ENCODE measurements around the gene EXOC6B.

The EXOC6B gene

DNA sequence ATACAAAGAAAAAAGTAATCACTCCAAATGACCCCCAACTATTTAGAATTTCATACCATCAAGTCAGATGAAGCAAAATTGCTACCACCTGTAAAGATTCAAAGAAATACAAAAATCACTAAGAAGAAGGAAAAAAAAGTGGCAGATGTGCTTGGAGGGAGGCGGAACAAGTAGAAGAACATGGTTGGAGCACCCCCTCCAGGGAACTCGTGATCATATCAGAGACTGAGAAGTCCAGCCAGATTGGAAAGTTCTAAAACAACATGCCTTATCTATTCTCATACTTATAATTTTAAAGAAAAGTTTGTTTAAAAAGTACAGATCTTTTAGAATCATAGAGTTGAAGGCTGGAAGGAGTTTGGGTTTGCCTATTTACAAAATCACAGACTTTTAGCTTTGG, 564.8 kb downstream of the EXOC6B start:
- DNase-seq = no peak

DNA sequence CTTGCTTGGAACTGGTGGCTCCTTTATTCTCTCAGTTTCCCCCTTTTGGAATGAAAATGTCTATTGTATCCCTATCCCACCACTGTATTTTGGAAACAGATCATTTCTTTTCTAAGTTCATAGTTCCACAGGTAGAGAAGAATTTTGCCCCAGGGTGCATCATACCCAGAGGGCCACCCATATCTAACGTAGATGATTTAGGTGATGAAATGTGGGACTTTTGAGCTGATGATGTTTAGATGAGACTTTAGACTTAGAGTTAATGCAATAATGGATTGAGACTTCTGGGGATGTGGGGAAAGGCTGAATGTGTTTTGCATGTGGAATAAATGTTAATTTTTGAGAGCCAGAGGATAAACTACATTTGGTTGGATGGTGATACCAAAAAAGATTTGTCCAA, 570.3 kb downstream of the EXOC6B start:
- no peak for DNase-seq

GRCh38 chr2:72254831-72255451, 570.9 kb downstream of the EXOC6B start:
- DNase-seq = no peak

- no peak for DNase-seq
These were observed 587.5 kb downstream of the EXOC6B start for GRCh38 chr2:72238311-72238710.

DNA sequence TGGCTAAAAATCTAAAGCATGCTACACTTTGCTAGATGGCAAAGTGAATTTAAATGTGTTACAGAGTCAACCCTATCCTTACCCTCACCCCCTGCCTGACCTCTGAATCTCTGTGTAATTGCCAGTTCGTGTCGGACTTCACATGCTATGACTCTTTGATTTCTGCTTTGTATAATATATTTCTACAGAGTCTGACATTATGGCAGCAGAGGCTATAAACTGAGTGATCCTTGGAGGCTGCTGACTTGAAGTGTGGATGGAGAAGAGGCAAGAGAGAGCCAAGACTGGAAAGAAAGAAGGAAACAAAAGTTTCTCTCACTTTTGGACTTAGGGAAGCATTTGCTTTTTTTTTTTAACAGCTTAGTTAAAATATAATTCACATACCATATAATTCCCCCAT, 588.3 kb downstream of the EXOC6B start:
- DNase-seq = no peak

GRCh38 chr2:72236445-72237067, 589.3 kb downstream of the EXOC6B start:
- DNase-seq = no peak

- DNase-seq = no peak
These were observed 590.1 kb downstream of the EXOC6B start for GRCh38 chr2:72235497-72236415.

GRCh38 chr2:72233211-72233610, 592.6 kb downstream of the EXOC6B start:
- no peak for DNase-seq

DNA sequence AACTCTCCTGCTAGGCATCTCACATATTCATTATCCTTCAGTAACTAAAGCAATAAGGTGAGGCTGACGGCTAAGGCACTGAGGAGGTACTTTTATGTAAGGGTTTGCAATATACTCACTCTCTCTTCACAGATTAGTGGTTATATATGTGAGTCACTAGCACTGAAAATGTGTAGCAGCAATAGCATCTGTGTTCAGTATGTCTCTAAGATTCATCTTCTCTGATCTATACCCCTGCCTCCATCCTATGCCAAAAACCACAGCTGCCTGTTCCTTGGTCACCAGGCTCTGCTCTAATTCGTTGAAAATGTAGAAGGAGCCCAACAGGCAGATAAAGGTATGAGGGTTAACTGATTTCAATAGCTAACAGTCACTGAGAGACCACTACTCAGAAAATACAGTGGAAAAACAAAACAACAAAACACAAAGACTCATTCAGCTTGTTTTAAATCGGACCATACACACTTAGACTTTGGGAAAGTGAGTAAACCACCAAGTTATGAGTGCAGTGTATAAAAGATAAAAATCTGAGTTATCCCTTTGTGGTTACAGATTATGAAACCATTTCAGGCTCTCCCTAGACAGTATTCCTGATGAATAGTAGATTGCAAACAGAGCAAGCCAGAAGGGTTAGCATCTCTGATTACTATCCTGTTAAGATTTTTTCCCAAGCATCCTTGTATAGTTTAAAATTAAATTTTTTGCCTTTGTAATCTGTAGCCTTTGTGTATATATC, 602.8 kb downstream of the EXOC6B start:
- no peak for DNase-seq

DNA sequence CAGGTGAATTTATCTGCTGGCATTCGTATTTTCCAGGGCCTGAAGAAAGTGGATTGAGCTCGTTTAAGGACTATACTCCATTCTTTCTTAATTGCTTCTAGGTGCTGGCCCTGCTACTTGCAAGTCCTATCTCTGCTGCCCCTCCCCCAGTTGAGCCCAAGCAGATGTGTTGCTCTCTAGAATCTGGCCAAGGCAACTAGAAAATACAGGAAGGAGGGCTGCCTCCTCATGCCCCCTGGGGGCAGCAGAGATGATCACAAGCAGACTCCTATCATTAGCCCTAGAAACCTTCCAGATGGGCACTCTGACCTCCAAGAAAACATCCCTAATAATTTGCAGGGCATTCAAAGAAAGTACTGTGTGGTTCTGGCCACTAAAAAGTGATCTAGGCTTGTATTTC, 605.7 kb downstream of the EXOC6B start:
- no peak for DNase-seq

GRCh38 chr2:72214429-72215143, 611.2 kb downstream of the EXOC6B start:
- no peak for DNase-seq

GRCh38 chr2:72212486-72212855, 613.4 kb downstream of the EXOC6B start:
- no peak for DNase-seq

GRCh38 chr2:72211777-72212485, 613.9 kb downstream of the EXOC6B start:
- DNase-seq = no peak

DNA sequence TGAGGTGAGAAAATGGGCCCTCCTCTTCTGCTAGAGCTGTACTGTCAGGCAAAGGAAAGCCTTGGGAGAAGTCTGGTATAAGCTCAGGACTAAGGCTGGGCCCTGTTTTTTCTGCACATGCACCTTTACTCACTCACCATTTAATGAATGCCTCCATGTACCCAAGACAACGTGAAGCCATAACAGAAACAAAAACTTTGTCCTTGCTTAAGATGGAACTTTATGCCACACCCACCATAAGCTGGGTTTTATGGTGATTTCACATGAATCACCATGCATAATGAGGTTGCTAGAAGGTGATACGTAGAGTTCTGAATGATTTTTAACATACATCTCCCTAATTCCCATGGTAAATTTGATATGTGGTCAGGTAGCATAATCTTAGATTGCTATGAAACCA, 614.5 kb downstream of the EXOC6B start:
- DNase-seq = no peak

- no peak for DNase-seq
These were observed 615.4 kb downstream of the EXOC6B start for GRCh38 chr2:72210470-72210869.

DNA sequence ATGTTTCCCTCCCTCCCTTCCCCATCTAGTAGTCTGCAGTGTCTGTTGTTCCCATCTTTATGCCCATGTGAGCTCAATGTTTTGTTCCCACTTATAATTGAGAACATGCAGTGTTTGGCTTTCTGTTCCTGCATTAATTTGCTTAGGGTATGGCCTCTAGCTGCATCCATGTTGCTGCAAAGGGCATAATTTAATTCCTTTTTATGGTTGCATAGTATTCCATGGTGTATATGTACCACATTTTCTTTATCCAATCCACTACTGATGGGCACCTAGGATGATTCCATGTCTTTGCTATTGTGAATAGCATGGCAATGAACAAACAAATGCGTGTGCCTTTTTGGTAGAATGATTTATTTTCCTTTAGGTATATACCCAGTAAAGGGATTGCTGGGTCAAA, 617.6 kb downstream of the EXOC6B start:
- no peak for DNase-seq

- DNase-seq = no peak
These were observed 618.5 kb downstream of the EXOC6B start for GRCh38 chr2:72207334-72207733.

DNA sequence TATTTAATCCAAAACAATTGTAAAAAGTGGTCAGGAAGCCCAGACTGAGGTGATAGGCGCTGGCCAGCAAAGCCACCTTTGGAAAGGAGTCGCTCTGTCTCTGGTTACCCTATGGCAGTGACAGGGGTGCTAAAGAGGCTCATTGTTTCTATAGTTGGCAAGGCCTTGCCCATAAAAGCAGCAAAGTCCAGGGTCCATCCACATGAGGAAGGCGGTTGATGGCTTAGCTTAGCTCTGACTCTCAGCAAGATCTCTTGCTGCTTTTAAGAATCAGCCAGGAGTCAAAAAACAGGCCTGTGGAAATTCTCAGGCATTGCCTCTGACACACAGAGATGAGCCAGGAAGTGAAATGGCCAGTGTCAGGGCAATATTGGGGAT, 620.3 kb downstream of the EXOC6B start:
- no peak for DNase-seq

DNA sequence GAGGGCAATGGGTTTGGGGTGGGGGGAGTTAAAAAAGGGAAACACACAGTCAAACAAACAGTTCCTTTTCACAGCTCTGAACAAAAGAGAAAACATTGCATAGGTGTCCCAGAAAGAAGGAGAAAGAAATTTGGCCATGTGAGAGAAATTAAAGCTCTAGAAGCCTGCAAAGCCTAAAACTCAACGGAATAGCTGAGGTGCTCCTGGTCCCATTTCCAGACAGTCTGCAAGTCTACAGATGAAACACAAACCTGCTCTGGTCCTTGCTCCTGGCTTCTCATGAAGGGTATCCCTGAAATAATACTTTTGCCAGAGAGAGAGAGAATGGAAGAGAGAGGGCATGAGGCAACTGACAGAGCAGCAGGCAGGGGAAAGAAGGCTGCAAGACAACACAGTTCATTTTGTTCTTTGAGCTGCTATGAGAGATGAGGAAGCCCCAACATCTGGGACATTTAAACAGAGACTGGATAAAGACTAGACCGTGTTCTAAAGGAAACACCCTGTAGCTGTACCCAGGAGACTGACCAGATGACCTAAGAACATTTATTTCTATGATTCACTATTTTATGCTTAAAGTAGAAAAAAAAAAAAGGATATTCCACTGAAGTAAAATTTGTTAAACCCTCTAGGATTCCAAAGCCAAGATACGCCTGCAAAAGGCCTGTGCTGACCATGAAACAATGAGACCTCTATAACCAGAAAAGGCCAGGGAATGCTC, 620.9 kb downstream of the EXOC6B start:
- no peak for DNase-seq

- DNase-seq = no peak
These were observed 621.6 kb downstream of the EXOC6B start for GRCh38 chr2:72204156-72204785.
